DMS79 (cell line): Measurements from ENCODE around the gene TASP1.
A peak's percentile ranks its signal among the peaks of the same experiment; 100 is the strongest.

ENCODE experiments used
- DNase-seq: peaks from one replicate; lab custom pipeline; 2025; lab: John Stamatoyannopoulos, UW

TASP1 gene

GRCh38 chr20:13571662-13572061 is 67.1 kb downstream of the TASP1 start:
- no peak for DNase-seq

GRCh38 chr20:13567663-13568062 is 71.1 kb downstream of the TASP1 start:
- DNase-seq = no peak

GRCh38 chr20:13563854-13564253 is 74.9 kb downstream of the TASP1 start:
- DNase-seq = no peak

GRCh38 chr20:13554706-13555105 is 84.0 kb downstream of the TASP1 start:
- no peak for DNase-seq

- DNase-seq = no peak
These were observed 84.7 kb downstream of the TASP1 start for GRCh38 chr20:13554076-13554475.

GRCh38 chr20:13552061-13552460 is 86.7 kb downstream of the TASP1 start:
- DNase-seq = no peak

GRCh38 chr20:13549451-13549850 is 89.3 kb downstream of the TASP1 start:
- no peak for DNase-seq

- DNase-seq = peak; percentile 6
These were observed 92.1 kb downstream of the TASP1 start for GRCh38 chr20:13546497-13547131.

GRCh38 chr20:13545790-13546189 is 92.9 kb downstream of the TASP1 start:
- DNase-seq = no peak

GRCh38 chr20:13543783-13544182 is 94.9 kb downstream of the TASP1 start:
- no peak for DNase-seq

- DNase-seq = no peak
These were observed 103.1 kb downstream of the TASP1 start for GRCh38 chr20:13535627-13536026.

GRCh38 chr20:13533946-13534345 is 104.8 kb downstream of the TASP1 start:
- no peak for DNase-seq

GRCh38 chr20:13530146-13530545 is 108.6 kb downstream of the TASP1 start:
- no peak for DNase-seq

GRCh38 chr20:13526551-13526950 is 112.2 kb downstream of the TASP1 start:
- DNase-seq = no peak

GRCh38 chr20:13525225-13525940 is 113.3 kb downstream of the TASP1 start:
- DNase-seq = no peak

GRCh38 chr20:13524339-13524738 is 114.4 kb downstream of the TASP1 start:
- no peak for DNase-seq

GRCh38 chr20:13517831-13518230 is 120.9 kb downstream of the TASP1 start:
- DNase-seq = no peak

- DNase-seq = no peak
These were observed 122.8 kb downstream of the TASP1 start for GRCh38 chr20:13515796-13516558.

GRCh38 chr20:13515291-13515690 is 123.4 kb downstream of the TASP1 start:
- DNase-seq = no peak

GRCh38 chr20:13510837-13511488 is 127.8 kb downstream of the TASP1 start:
- DNase-seq = no peak

GRCh38 chr20:13507646-13508045 is 131.1 kb downstream of the TASP1 start:
- no peak for DNase-seq

GRCh38 chr20:13501500-13501899 is 137.2 kb downstream of the TASP1 start:
- no peak for DNase-seq

GRCh38 chr20:13494019-13494418 is 144.7 kb downstream of the TASP1 start:
- no peak for DNase-seq
